NCI-H1092 treated with DMSO at 0.1 percent for 48 hours (cell line): ENCODE data around the gene CELF2.

Experiments
- DNase-seq: peaks from one replicate; lab custom pipeline; 2025; lab: John Stamatoyannopoulos, UW

The CELF2 gene

GRCh38 chr10:11301571-11302111 lies 284.0 kb downstream of the CELF2 start:
- no peak for DNase-seq

DNA sequence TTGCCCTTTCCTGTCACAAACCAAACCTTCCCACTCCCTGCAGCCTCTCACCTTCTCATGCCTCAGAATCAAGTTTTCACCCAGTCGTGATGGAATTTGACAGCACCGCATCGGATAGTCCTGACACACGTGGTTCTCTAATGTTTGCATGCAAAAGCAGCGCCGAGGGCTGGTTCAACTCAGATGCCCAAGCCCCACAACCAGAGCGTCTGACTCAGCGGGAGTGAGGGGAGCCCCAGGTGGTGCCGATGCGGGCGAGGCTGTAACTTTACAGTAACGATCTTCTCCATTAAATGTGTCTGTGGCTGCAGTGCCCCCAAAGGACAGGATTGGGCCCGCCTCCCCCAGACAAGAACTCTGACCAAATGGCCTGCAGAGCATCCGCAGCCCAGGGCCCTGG lies 284.5 kb downstream of the CELF2 start:
- DNase-seq: no peak

DNA sequence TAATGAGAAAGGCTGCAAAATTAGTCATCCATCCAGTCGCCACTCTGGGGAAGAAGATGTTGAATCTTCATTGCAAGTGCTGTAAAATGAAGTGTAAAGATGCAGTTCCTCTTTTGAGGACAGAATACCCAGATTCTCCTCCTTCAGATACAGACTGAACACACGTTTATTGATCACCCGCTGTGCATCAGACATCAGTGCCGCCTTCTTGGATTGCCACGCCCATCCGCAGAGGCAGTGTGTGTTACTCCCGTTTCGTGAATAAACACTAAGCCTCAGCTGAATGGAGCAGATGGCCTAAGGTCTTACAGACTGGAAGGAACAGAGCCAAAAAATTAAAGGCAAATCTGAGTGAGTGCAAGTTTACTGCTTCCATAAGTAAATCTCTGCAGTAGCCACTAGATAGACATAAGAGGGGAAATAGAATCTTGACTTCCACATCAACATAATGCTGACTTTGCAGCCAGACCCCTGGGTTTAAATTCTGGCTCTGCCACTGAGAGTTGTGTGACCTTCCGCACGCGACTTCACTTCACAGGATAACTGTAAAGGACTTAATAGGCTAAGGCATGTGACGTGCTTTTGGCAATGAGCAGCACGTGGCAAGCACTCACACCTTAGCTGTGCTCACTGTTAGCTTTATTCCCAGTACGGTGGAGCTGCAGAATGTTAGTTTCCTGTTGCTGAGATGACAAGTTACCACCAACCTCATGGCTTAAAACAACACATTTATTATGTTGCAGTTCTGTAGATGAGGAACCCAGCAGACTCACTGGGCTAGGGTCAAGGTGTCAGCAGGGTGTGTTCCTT lies 285.9 kb downstream of the CELF2 start:
- no peak for DNase-seq

DNA sequence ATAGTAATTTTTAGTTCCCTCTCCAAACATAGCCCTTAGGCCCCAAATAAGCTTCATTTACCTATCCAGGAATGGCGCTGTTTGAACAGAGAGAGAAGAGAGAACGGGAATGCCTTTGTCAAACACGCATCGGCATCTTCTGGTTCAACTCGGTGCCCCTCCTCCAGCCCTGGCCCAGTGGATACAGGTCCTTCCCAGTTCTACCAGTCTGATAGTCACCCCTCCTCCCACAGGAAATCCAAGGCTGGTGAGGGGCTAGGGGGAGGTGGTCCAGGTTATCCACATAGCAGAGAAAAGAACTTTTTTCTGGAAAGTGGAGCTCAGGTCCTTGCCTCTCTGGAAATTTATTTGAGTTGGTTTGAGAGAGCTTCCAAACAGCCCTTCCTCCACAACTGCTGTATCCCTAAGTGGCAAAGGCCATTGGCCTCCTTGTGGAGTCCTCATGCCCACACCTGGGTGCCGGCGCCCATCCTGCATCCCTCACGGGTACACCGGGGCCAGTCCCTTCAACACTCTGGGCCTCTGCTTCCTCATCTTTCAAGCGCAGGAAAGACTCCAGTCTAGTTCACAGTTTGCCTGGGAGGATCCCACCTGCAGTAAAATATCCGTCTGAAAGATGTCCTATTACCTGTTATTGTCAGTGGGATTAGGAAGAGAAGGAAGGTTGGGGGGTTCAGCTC lies 287.4 kb downstream of the CELF2 start:
- DNase-seq: no peak

DNA sequence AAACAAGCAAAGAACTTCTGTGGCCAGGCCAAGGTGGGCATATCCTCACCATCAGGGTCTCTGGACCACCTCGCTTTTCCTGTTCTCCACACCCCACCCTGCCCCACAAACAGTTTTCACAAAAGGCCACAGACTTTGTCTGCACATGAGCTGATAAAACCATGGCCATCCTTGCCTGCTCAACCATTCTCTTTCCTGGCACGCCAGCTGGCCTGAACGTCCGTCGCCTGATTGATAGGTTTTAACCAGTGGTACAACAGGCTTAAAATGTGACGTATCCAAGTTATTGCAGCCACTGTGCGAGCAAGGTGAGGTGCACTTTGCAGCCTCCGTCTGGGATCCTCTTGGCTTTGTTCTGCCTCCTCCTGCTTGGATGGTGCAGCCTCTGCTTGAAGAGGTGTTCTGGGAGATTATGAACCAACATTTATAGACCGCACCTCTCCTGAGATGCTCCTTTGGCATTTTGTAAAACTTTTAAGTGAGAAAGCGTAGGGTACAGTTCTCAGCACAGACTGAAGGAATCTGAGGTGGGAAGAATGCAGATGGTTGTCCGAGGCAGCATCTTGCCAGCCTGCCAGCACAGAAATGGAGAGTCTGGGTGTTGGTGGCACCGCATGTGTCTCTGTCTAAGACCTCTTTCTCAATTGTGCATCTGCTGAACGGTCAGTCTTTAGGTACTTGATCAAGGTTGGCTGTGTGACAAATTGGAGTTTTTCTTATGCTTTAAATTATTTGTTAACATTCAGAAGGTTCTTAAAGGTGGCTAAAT lies 288.3 kb downstream of the CELF2 start:
- no peak for DNase-seq

DNA sequence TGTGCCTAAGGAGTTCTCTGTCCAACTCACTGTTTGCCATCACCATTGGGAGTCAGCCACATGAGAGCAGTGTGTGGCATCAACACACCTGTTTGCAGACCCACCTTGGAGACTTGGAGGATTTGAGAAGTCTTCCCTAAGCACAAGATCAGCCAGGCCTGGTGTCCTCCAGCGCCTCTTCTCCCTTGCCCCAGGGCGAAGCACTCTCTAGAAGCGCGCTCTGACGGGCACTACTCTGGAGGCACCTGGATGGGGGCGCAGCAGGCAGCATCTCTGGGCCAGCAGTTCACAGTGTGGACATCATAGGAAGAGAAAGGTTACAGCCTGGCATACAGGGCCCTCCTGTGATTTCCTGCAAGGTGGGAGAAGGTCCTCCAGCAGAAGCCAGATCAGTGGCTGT lies 289.3 kb downstream of the CELF2 start:
- no peak for DNase-seq

DNA sequence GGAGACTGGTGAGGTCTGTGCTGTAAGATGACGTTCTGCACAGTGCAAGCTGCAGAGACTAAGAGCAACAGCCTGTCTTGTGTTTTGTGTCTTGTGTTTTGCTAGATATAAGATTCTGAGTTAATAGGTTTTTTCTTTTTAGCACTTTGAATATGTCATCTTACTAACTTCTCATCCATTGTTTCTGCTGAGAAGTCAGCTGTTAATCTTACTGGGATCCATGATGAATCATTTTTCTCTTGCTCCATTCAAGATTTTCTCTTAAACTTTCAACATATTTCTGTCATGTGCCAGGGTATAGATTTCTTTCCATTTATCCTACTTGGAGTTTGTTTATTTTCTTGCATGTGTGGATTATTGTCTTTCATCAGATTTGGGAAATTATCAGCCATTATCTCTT lies 290.3 kb downstream of the CELF2 start:
- no peak for DNase-seq

DNA sequence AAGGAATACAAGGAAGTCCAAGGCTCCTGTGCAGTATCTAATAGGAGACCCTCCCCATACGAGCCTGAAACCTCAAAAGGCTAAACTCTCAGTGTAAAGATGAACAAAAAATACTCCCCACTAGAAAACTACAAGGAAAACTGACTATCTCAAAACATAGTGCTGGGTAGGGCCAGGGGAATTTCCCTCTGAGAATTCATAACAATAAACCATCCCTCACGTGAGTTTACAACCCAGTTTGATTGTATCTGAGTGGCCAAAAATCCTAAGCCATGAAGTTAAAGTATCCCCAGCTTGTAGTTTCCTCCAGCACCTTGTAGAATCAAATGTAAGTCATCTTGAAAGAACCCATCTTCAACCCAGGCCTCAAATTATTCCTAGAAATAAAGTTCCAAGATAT lies 293.4 kb downstream of the CELF2 start:
- no peak for DNase-seq

- DNase-seq: no peak
Measured at GRCh38 chr10:11313463-11313862, 295.8 kb downstream of the CELF2 start.

DNA sequence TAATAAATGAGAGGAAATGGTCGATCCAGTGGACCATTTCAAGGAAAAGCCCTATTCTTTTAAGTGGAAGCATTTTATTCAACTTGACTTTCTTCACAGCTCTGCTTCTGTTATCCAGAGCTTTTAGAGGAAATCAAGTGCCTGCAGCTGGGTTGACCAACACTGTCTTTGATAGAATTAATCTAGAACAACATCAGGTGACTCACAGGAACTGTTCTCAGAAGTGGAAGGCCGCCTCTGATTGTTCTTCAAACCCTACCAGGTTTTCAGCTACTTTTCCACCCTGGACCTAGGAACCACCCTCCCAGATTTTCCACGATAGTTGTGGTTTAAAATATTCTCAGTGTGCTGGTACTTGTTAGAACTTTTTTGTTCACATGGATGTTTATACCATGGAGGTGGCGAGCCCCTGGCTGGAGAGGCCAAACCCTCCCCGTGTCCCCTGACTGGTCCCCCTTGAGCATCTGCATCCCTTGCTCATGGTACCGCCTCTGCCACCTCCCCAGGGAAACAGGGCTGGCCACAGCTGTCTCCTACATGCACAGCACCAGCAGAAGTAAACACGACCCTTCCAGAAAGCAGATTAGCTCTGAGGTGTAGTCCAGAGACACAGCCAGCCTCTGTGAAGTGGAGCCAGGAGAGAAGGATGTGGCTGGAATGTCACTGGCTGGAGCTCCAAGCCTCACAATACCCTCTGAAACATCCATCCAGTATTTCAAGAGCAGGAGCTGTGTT lies 300.4 kb downstream of the CELF2 start:
- no peak for DNase-seq

- DNase-seq: no peak
Measured at GRCh38 chr10:11318826-11319598, 301.3 kb downstream of the CELF2 start.

DNA sequence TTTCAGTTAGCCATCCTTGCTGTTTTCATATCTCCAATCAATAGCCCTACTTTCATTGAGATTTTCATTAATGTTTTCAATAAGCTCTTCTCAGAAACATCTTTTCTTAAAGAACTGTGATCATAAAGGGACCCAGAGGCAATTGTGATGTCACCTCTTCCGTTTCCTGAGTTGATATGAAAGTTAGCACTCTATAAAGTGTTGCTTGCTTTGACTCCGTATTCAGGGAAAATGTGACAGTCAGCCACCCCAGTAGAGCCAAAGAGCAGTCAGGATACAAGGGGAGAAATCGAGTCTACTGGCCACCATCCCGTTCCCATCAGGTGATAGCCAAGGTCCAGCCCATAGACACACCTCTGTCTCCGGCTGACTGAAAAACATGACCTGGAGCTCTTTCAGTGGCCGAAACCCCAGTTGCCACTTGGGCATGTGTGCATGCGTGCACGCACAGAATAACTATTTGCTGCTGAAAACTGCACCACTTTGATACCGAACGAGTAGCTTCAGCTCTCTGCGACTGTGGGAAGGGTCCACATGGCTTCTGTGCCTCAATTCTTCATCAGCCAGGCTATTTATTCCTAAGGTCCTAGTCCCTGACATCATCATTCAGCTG lies 302.4 kb downstream of the CELF2 start:
- DNase-seq: no peak

DNA sequence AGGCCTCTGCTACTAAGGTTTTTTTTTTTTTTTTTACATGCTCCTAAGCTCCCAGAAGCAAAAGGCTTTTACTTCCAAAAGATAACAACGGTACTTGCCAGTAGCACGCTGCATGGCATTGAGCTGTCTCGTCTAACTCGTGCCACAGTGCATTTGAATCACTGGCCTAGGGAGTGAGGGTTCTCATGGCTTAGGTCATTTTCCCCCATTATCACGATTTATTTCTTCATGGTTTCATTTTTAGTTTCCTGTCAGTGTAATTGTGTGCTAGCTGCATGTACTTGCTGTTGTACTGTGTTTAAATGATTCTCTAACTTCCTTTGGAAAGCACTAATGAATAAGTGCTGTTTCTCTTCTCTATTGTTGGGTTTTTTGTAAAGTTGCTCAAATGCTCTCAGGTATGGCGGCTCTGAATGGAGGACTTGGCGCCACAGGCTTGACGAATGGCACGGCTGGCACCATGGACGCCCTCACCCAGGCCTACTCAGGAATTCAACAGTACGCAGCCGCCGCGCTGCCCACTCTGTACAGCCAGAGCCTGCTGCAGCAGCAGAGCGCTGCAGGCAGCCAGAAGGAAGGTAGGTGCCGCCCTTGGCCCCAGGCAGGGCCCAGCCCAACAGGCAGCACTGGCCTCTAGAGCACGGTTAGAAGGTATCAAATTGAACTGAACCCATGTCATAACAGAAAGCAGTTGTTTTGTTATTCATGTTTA lies 303.3 kb downstream of the CELF2 start:
- no peak for DNase-seq

DNA sequence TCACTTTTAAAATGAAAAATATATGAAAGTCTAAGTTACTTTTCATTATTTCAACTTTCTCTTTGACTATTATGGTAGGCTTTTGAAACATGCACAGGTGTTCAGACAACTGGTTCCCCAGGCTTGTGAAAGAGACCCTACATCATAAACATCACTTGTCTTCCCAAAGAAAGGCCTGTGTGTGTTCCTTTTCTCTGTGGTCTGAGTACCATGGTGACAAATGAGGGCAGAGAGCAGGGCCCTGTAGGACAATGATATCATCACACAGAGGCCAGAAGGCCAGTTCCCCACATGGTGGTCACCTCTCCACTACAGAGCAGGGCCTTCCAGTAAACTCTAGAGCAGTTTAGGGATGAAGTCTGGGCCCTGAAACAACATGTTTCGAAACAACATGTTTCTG lies 305.0 kb downstream of the CELF2 start:
- DNase-seq: no peak

DNA sequence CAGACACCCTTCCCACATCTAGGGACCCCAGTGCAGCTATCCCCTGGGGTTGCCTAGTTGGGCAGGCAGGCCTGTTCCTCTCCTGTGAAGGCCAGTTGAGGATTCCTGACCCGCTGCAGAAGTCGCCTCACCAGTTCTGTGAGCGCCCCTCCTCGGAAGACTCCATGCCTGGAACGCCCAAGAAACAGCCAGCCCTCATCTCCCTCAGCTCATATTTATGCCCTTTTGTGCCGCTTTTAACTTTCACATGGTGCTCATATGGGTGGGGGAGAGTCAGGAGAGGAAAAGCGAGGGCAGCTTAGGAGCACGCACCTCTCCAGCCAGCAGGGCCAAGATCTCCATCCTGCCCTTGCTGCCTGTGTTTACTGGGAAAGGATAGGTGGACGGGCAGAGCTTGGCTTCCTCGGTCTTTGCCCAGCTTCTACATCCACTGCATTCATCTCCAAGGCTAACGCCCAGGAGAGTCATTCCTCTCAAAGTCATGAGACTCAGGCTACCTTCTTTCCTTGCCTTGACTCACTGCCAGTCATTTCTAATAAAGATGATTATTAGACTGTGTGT lies 307.2 kb downstream of the CELF2 start:
- no peak for DNase-seq

- DNase-seq: no peak
Measured at GRCh38 chr10:11325817-11326216, 308.1 kb downstream of the CELF2 start.

DNA sequence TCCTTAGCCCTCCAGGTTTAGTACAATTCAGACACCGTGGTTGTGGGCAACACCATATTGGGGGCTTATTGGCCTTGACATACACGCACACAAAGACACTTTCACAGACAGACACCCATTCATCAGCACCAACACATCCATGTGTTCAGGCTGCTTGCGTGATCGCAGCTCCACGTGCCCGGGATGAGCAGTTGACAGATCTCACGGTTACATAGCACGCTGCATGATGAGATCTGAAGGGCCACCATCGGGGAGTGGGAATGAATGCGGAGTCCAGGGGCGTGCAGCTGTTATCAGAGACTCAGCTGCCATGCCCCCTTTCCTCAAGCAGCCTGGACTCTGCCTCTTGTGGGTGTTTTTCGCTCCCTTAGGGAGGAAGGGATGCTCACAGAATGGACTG lies 308.6 kb downstream of the CELF2 start:
- DNase-seq: no peak

GRCh38 chr10:11326913-11327616 lies 309.4 kb downstream of the CELF2 start:
- DNase-seq: no peak
